ENCODE data around the gene VAC14. TPM values are rescaled to one million over a fixed set of nuclear protein-coding genes. Genes with fewer than 3 reads are reported as not detected.

The VAC14 gene
- total RNA-seq, 4 donors from 2014 or later: 18.6 to 32.2 (median 25.9) TPM

- Histone ChIP-seq H3K27ac (no peak overlapping the region), H3K4me1 (peaks cover 0 to 21% (median 0%) of the 10 kb centered on the region in 3 donors), H3K4me3 (no peak overlapping the region), H3K27me3 (no peaks in the 10 kb centered on the region), H3K9me3 (no peaks in the 10 kb centered on the region), H3K36me3 (peaks cover 28 to 64% (median 29%) of the 10 kb centered on the region in 3 donors)
- 31 to 50% methylated on average over 3 to 6 of the region's 7 CpGs for WGBS, 2 donors
- intact Hi-C loops (cut with DNase I): no loop called here
- no peak for DNase-seq
- TF ChIP-seq POLR2A (IDR thresholded peaks at IDR 0.05) (no peak), CTCF (IDR thresholded peaks at IDR 0.05) (no peak)
Measured at GRCh38 chr16:70660672-70661350, 140.1 kb downstream of the VAC14 start.

- H3K36me3 ChIP-seq: peaks cover 21 to 63% (median 22%) of the 10 kb centered on the region in 3 donors
- no CpG with 5 or more reads among the region's 16 CpGs for WGBS, 2 donors
- intact Hi-C loops (cut with DNase I): loop anchor here (5.0 to 10.0 kb wide), 2 partner anchors 138 to 295 kb away; partner anchors contain the start of genes COG4 and SF3B3
- TF ChIP-seq CTCF (IDR thresholded peaks at IDR 0.05): no peak
- no peak for TF ChIP-seq POLR2A (IDR thresholded peaks at IDR 0.05)
- no peak overlapping the region for H3K27ac ChIP-seq
- H3K4me3 ChIP-seq: no peak overlapping the region
- DNase-seq: no peak
- H3K4me1 ChIP-seq: peaks cover 0 to 21% (median 0%) of the 10 kb centered on the region in 3 donors
- no peaks in the 10 kb centered on the region for H3K9me3 ChIP-seq
- no peaks in the 10 kb centered on the region for H3K27me3 ChIP-seq
Measured at GRCh38 chr16:70659953-70660671, 140.8 kb downstream of the VAC14 start.

- Histone ChIP-seq H3K36me3 (peaks cover 15 to 61% (median 16%) of the 10 kb centered on the region in 3 donors), H3K27me3 (no peaks in the 10 kb centered on the region), H3K9me3 (no peaks in the 10 kb centered on the region), H3K27ac (no peak overlapping the region), H3K4me3 (no peak overlapping the region), H3K4me1 (peaks cover 0 to 21% (median 0%) of the 10 kb centered on the region in 3 donors)
- intact Hi-C loops (cut with DNase I): loop anchor here (5.0 to 10.0 kb wide), 2 partner anchors 137 to 295 kb away; partner anchors contain the start of genes COG4 and SF3B3
- no peak for TF ChIP-seq POLR2A (IDR thresholded peaks at IDR 0.05)
- no peak for TF ChIP-seq CTCF (IDR thresholded peaks at IDR 0.05)
- 60 to 81% methylated on average over 3 to 7 of the region's 12 CpGs for WGBS, 2 donors
- DNase-seq: no peak
Measured at GRCh38 chr16:70659546-70659945, 141.4 kb downstream of the VAC14 start.

GRCh38 chr16:70658921-70659320, 142.0 kb downstream of the VAC14 start:
- H3K36me3 ChIP-seq: peaks cover 10 to 56% (median 12%) of the 10 kb centered on the region in 3 donors
- no peak overlapping the region for H3K27ac ChIP-seq
- H3K9me3 ChIP-seq: no peaks in the 10 kb centered on the region
- H3K27me3 ChIP-seq: no peaks in the 10 kb centered on the region
- peaks cover 0 to 26% (median 4%) of the 10 kb centered on the region in 3 donors for H3K4me1 ChIP-seq
- intact Hi-C loops (cut with DNase I): loop anchor here (5.0 to 10.0 kb wide), 2 partner anchors 137 to 294 kb away; partner anchors contain the start of genes COG4 and SF3B3
- no peak for DNase-seq
- TF ChIP-seq POLR2A (IDR thresholded peaks at IDR 0.05): no peak
- H3K4me3 ChIP-seq: no peak overlapping the region
- 53 to 64% methylated on average over 3 to 4 of the region's 5 CpGs for WGBS, 2 donors

GRCh38 chr16:70657956-70658355, 143.0 kb downstream of the VAC14 start:
- peaks cover under 1 to 46% (median 2%) of the 10 kb centered on the region in 3 donors for H3K36me3 ChIP-seq
- H3K9me3 ChIP-seq: no peaks in the 10 kb centered on the region
- no peak for DNase-seq
- intact Hi-C loops (cut with DNase I): loop anchor here (5.0 to 10.0 kb wide), 2 partner anchors 136 to 293 kb away; partner anchors contain the start of genes COG4 and SF3B3
- no peaks in the 10 kb centered on the region for H3K27me3 ChIP-seq
- peaks cover 0 to 31% (median 4%) of the 10 kb centered on the region in 3 donors for H3K4me1 ChIP-seq
- TF ChIP-seq CTCF (IDR thresholded peaks at IDR 0.05) (no peak), POLR2A (IDR thresholded peaks at IDR 0.05) (no peak)
- 59 to 63% methylated on average over 7 of the region's 7 CpGs for WGBS, 2 donors
- no peak overlapping the region for H3K27ac ChIP-seq
- no peak overlapping the region for H3K4me3 ChIP-seq

Data from esophagus squamous epithelium (tissue), 5 donors.